Astrocyte (in vitro differentiated cells and primary cell): ENCODE data around the gene ULK4. TPM values are rescaled to one million over a fixed set of nuclear protein-coding genes. Genes with fewer than 3 reads are reported as not detected.

Source experiments
- DNase-seq: peaks from one replicate; pipeline ENCODE4 v3.0.0-alpha.2; 2010; ENCODE audit warnings: low read depth
- FAIRE-seq: peaks from 2 replicates; lab custom pipeline; 2011; peaks lifted over from hg19 to GRCh38; lab: Jason Lieb, UNC
- H2AFZ ChIP-seq: 2 replicates; pipeline ENCODE4 v1.6.0; 2012; ENCODE audit warnings: low read depth, low read length, inconsistent platforms
- H3K27ac ChIP-seq: 2 replicates; pipeline ENCODE4 v1.5.1; 2011; ENCODE audit warnings: low read depth, low read length, inconsistent platforms
- H3K27me3 ChIP-seq: 2 replicates; pipeline ENCODE4 v1.6.0; 2011; ENCODE audit warnings: low read length, inconsistent platforms; ENCODE audit not compliant: insufficient read depth
- H3K36me3 ChIP-seq: 2 replicates; pipeline ENCODE4 v1.5.1; 2011; ENCODE audit warnings: low read length, inconsistent platforms; ENCODE audit not compliant: insufficient read depth
- H3K4me1 ChIP-seq: 2 replicates; pipeline ENCODE4 v1.5.1; 2011; ENCODE audit warnings: low read length, inconsistent platforms; ENCODE audit not compliant: insufficient read depth
- H3K4me2 ChIP-seq: 2 replicates; pipeline ENCODE4 v1.6.0; 2012; ENCODE audit warnings: low read length, inconsistent platforms
- H3K4me3 ChIP-seq: 2 replicates; pipeline ENCODE4 v1.5.1; 2011; ENCODE audit warnings: low read depth, mild to moderate bottlenecking, low read length, inconsistent platforms; ENCODE audit not compliant: insufficient read depth
- H3K79me2 ChIP-seq: 2 replicates; pipeline ENCODE4 v1.6.0; 2012; ENCODE audit warnings: mild to moderate bottlenecking, low read length, inconsistent platforms; ENCODE audit not compliant: insufficient read depth
- H3K9ac ChIP-seq: 2 replicates; pipeline ENCODE4 v1.6.0; 2012; ENCODE audit warnings: mild to moderate bottlenecking, low read length, inconsistent platforms
- H3K9me3 ChIP-seq: 2 replicates; pipeline ENCODE4 v1.5.1; 2012; ENCODE audit warnings: low read depth, mild to moderate bottlenecking, low read length, inconsistent platforms; ENCODE audit not compliant: insufficient read depth
- H4K20me1 ChIP-seq: 2 replicates; pipeline ENCODE4 v1.6.0; 2012; ENCODE audit warnings: low read length, inconsistent platforms; ENCODE audit not compliant: insufficient read depth
- H3K27ac Mint-ChIP-seq: one replicate; pipeline ENCODE4 v1.8.0; 2021; ENCODE audit warnings: mild to moderate bottlenecking, mixed read lengths; ENCODE audit not compliant: unreplicated experiment
- H3K27me3 Mint-ChIP-seq: one replicate; pipeline ENCODE4 v1.8.0; 2021; ENCODE audit warnings: low read depth, mixed read lengths; ENCODE audit not compliant: unreplicated experiment
- H3K36me3 Mint-ChIP-seq: one replicate; pipeline ENCODE4 v1.8.0; 2021; ENCODE audit warnings: low read depth, mixed read lengths; ENCODE audit not compliant: unreplicated experiment
- H3K4me1 Mint-ChIP-seq: one replicate; pipeline ENCODE4 v1.8.0; 2021; ENCODE audit warnings: low read depth, mixed read lengths; ENCODE audit not compliant: unreplicated experiment
- H3K4me3 Mint-ChIP-seq: one replicate; pipeline ENCODE4 v1.8.0; 2021; ENCODE audit warnings: mild to moderate bottlenecking, moderate library complexity, mixed read lengths; ENCODE audit not compliant: unreplicated experiment
- H3K9me3 Mint-ChIP-seq: one replicate; pipeline ENCODE4 v1.8.0; 2021; ENCODE audit warnings: mild to moderate bottlenecking, mixed read lengths; ENCODE audit not compliant: unreplicated experiment
- EZH2 ChIP-seq: IDR thresholded peaks from 2 replicates; pipeline ENCODE4 v1.6.1; 2012; ENCODE audit warnings: mild to moderate bottlenecking, low read length, inconsistent platforms; ENCODE audit not compliant: insufficient read depth
- total RNA-seq: library from RNA; stranded (reverse); gene quantifications from 2 replicates; pipeline ENCODE4 v1.2.1, GENCODE V29; 2021
- TF ChIP-seq, protein P1 (sequence below): IDR thresholded peaks from 2 replicates; pipeline ENCODE4 v1.5.1; 2011; ENCODE audit warnings: low read depth, mild to moderate bottlenecking, inconsistent platforms, low read length, moderate library complexity; ENCODE audit not compliant: insufficient read depth

The ULK4 gene
- total RNA-seq, 1 donor from 2014 or later: 6.6 TPM

DNA sequence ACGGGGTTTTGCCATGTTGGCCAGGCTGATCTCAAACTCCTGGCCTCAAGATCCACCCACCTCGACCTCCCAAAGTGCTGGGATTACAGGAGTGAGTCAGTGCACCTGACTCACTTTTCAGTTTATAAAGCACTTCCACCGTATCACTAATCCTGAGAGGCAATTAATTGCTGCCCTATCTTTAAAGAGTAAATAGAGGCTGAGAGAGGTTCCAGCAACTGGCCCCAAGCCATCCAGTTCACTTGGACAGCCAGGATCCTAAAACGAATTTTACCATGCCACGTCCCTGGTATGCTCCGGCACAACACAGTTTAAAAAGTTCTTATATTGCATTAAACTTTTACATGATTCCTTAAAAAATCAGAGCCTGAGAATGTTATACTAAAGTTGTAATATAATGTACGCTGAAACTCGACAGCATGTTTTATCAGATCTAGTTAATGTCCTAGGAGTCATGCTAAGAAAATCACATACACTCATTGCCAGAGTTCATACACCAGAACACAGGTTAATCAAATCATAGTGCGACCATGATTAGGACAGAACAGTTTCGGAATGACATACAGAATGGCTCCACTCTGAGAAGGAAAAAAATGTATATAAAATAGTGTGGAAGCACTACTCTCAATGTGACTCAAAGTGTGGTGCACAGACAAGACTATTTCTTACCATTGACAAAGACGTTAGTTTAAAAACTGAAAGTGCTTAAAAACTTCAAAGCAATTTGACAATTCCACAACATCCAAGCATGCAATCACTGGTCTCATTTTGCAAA lies 125.4 kb downstream of the ULK4 start:
- FAIRE-seq: no peak

DNA sequence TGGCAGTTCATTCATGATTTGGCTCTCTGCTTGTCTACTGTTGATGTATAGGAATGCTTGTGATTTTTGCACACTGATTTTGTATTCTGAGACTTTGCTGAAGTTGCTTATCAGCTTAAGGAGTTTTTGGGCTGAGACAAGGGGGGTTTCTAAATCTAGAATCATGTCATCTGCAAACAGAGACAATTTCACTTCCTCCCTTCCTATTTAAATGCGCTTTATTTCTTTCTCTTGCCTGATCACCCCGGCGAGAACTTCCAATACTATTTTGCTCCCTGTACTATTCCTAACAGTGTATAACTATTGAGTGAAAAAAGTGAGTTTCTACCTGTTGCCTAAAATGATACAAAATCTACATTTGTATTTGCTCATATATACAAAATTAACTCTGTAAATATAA lies 128.3 kb downstream of the ULK4 start:
- no peak for TF ChIP-seq EZH2
- TF ChIP-seq, protein P1, sequence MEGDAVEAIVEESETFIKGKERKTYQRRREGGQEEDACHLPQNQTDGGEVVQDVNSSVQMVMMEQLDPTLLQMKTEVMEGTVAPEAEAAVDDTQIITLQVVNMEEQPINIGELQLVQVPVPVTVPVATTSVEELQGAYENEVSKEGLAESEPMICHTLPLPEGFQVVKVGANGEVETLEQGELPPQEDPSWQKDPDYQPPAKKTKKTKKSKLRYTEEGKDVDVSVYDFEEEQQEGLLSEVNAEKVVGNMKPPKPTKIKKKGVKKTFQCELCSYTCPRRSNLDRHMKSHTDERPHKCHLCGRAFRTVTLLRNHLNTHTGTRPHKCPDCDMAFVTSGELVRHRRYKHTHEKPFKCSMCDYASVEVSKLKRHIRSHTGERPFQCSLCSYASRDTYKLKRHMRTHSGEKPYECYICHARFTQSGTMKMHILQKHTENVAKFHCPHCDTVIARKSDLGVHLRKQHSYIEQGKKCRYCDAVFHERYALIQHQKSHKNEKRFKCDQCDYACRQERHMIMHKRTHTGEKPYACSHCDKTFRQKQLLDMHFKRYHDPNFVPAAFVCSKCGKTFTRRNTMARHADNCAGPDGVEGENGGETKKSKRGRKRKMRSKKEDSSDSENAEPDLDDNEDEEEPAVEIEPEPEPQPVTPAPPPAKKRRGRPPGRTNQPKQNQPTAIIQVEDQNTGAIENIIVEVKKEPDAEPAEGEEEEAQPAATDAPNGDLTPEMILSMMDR: no peak
- no peak for DNase-seq
- Mint-ChIP-seq H3K9me3 (peaks cover 7% of the 10 kb centered on the region), H3K4me3 (no peak overlapping the region), H3K4me1 (no peaks in the 10 kb centered on the region), H3K36me3 (peaks cover 16% of the 10 kb centered on the region), H3K27ac (no peak overlapping the region), H3K27me3 (no peaks in the 10 kb centered on the region)
- Histone ChIP-seq H3K27me3 (no peaks in the 10 kb centered on the region), H3K4me2 (no peak overlapping the region), H3K4me3 (no peak overlapping the region), H3K27ac (no peak overlapping the region), H3K9me3 (no peaks in the 10 kb centered on the region), H3K79me2 (no peaks in the 10 kb centered on the region), H4K20me1 (no peaks in the 10 kb centered on the region), H3K4me1 (no peaks in the 10 kb centered on the region), H3K36me3 (no peaks in the 10 kb centered on the region), H2AFZ (no peak overlapping the region), H3K9ac (no peak overlapping the region)
- no peak for FAIRE-seq

More for the DNA sequence above, 125.4 kb downstream of the ULK4 start:
- Histone ChIP-seq H3K9me3 (no peaks in the 10 kb centered on the region), H3K27ac (no peak overlapping the region), H4K20me1 (no peaks in the 10 kb centered on the region), H3K9ac (no peak overlapping the region), H2AFZ (no peak overlapping the region), H3K4me3 (no peak overlapping the region), H3K36me3 (no peaks in the 10 kb centered on the region), H3K4me2 (no peak overlapping the region), H3K79me2 (no peaks in the 10 kb centered on the region), H3K27me3 (no peaks in the 10 kb centered on the region), H3K4me1 (no peaks in the 10 kb centered on the region)
- H3K4me3 Mint-ChIP-seq: no peak overlapping the region
- H3K4me1 Mint-ChIP-seq: no peaks in the 10 kb centered on the region
- no peak for TF ChIP-seq EZH2
- H3K27ac Mint-ChIP-seq: no peak overlapping the region
- no peaks in the 10 kb centered on the region for H3K27me3 Mint-ChIP-seq
- no peak for DNase-seq
- H3K36me3 Mint-ChIP-seq: peaks cover 15% of the 10 kb centered on the region
- H3K9me3 Mint-ChIP-seq: peaks cover 12% of the 10 kb centered on the region

DNA sequence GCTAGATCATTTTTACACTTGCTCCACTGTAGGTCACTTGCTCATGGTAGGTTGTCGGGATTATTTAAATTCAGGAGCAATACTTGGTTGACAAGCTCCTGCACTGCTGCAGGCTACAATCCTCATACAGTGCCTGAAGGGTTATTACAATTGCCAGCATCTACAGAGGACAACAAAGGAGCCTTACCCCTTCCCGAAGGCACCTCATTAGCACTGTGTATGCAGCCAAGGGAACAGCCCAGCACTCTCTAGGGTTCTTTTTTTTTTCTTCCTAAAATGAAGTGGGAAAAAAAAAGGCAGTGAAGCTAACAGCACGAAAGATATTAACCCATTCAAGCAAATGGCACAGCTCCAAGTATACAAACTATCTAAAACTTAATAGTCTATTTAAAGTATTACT lies 142.7 kb downstream of the ULK4 start:
- Histone ChIP-seq H3K9me3 (no peaks in the 10 kb centered on the region), H3K36me3 (no peaks in the 10 kb centered on the region), H3K4me2 (no peak overlapping the region), H3K4me3 (no peak overlapping the region), H2AFZ (no peak overlapping the region), H3K9ac (no peak overlapping the region), H3K27me3 (no peaks in the 10 kb centered on the region), H4K20me1 (no peaks in the 10 kb centered on the region), H3K4me1 (no peaks in the 10 kb centered on the region), H3K27ac (no peak overlapping the region), H3K79me2 (no peaks in the 10 kb centered on the region)
- TF ChIP-seq, protein P1: no peak
- TF ChIP-seq EZH2: no peak
- H3K4me3 Mint-ChIP-seq: no peak overlapping the region
- H3K27ac Mint-ChIP-seq: no peak overlapping the region
- H3K27me3 Mint-ChIP-seq: no peaks in the 10 kb centered on the region
- H3K4me1 Mint-ChIP-seq: no peaks in the 10 kb centered on the region
- peaks cover 6% of the 10 kb centered on the region for H3K9me3 Mint-ChIP-seq
- no peak for FAIRE-seq
- no peak for DNase-seq
- H3K36me3 Mint-ChIP-seq: peaks cover 14% of the 10 kb centered on the region
